AG09309 (cell line): ENCODE data around the gene PTPRN2.

Experiments used
- DNase-seq: peaks from one replicate; pipeline ENCODE4 v3.0.0-alpha.2; 2010; ENCODE audit warnings: low read depth
- H3K4me3 ChIP-seq: 2 replicates; pipeline ENCODE4 v1.5.1; 2011; ENCODE audit warnings: mild to moderate bottlenecking, low read depth, low read length, moderate library complexity; ENCODE audit not compliant: control insufficient read depth
- TF ChIP-seq, protein P1 (sequence below): IDR thresholded peaks from 2 replicates; pipeline ENCODE4 v1.5.1; 2011; ENCODE audit warnings: mild to moderate bottlenecking, low read depth, low read length, inconsistent platforms; ENCODE audit not compliant: insufficient read depth, control insufficient read depth; ENCODE audit errors: missing control alignments

The PTPRN2 gene

GRCh38 chr7:158572000-158572828, 15.4 kb downstream of the PTPRN2 start:
- H3K4me3 ChIP-seq = no peak overlapping the region
- no peak for DNase-seq
- TF ChIP-seq, protein P1, sequence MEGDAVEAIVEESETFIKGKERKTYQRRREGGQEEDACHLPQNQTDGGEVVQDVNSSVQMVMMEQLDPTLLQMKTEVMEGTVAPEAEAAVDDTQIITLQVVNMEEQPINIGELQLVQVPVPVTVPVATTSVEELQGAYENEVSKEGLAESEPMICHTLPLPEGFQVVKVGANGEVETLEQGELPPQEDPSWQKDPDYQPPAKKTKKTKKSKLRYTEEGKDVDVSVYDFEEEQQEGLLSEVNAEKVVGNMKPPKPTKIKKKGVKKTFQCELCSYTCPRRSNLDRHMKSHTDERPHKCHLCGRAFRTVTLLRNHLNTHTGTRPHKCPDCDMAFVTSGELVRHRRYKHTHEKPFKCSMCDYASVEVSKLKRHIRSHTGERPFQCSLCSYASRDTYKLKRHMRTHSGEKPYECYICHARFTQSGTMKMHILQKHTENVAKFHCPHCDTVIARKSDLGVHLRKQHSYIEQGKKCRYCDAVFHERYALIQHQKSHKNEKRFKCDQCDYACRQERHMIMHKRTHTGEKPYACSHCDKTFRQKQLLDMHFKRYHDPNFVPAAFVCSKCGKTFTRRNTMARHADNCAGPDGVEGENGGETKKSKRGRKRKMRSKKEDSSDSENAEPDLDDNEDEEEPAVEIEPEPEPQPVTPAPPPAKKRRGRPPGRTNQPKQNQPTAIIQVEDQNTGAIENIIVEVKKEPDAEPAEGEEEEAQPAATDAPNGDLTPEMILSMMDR = no peak

GRCh38 chr7:158570449-158571170, 17.0 kb downstream of the PTPRN2 start:
- TF ChIP-seq, protein P1 = no peak
- DNase-seq = no peak
- no peak overlapping the region for H3K4me3 ChIP-seq

- TF ChIP-seq, protein P1 = no peak
- no peak for DNase-seq
- H3K4me3 ChIP-seq = no peak overlapping the region
Measured at GRCh38 chr7:158569858-158570323, 17.7 kb downstream of the PTPRN2 start.

GRCh38 chr7:158568974-158569857, 18.4 kb downstream of the PTPRN2 start:
- H3K4me3 ChIP-seq = no peak overlapping the region
- DNase-seq = no peak
- TF ChIP-seq, protein P1 = no peak

DNA sequence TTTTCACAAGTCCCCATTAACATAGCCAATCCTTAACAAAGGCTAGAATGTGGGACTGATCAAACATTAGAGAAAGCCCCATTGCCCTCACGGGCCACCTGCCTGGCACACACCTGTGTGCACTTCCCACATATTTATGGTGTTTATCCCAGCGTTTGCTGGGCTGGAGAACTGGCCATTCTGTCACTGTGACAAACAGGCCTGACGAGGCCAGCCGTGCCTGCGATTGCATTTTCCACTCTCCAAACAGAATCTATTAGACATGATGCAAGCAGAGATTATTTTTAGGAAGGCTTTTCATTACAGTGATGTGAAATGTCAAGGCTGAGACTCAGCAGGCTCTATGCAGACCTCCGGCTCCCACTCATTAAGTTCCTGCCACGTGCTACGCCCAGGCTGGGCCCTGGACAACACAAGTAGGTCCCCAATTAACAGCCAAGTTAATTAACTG, 20.4 kb downstream of the PTPRN2 start:
- TF ChIP-seq, protein P1 = no peak
- no peak overlapping the region for H3K4me3 ChIP-seq
- DNase-seq = no peak

- TF ChIP-seq, protein P1 = no peak
- no peak overlapping the region for H3K4me3 ChIP-seq
- no peak for DNase-seq
Measured at GRCh38 chr7:158564663-158565035, 23.0 kb downstream of the PTPRN2 start.
